Upper lobe of left lung (tissue), 6 donors: ENCODE measurements around the gene AFF3. TPM values are rescaled to one million over a fixed set of nuclear protein-coding genes. Genes with fewer than 3 reads are reported as not detected.

Source experiments
- ATAC-seq, 2 donors: fragments of 200-7000 bp; cut with Tn5 transposase; one replicate each; pipeline ENCODE4 v1.9.1; 2022; ENCODE audit warnings: mild to moderate bottlenecking in 2 of 2, moderate library complexity in 2 of 2; ENCODE audit not compliant: low FRiP score in 2 of 2
- DNase-seq, 2 donors: peaks; one replicate each; pipeline ENCODE4 v3.0.0-alpha.2; 2019 to 2020
- H3K27ac ChIP-seq, 4 donors: fragments of 200-600 bp; sonication (generic); one replicate each; pipeline ENCODE4 v1.5.1; 2016 to 2019
- H3K27me3 ChIP-seq, 4 donors: fragments of 200-600 bp; sonication (generic); one replicate each; pipeline ENCODE4 v1.5.1; 2017 to 2019
- H3K36me3 ChIP-seq, 4 donors: fragments of 200-600 bp; sonication (generic); one replicate each; pipeline ENCODE4 v1.5.1; 2016 to 2019
- H3K4me1 ChIP-seq, 4 donors: fragments of 200-600 bp; sonication (generic); one replicate each; pipeline ENCODE4 v1.5.1; 2018 to 2019
- H3K4me3 ChIP-seq, 4 donors: fragments of 200-600 bp; sonication (generic); one replicate each; pipeline ENCODE4 v1.5.1; 2017 to 2019; ENCODE audit warnings: mild to moderate bottlenecking in 2 of 4, moderate library complexity in 1 of 4
- H3K9me3 ChIP-seq, 4 donors: fragments of 200-600 bp; sonication (generic); one replicate each; pipeline ENCODE4 v1.5.1; 2018 to 2019
- CTCF ChIP-seq, 6 experiments: fragments of 450-650 bp in 4 of 6; fragments of 200-600 bp in 2 of 6; sonication (generic) in 2 of 6; IDR thresholded peaks; one replicate each; pipeline ENCODE4 v1.5.1; 2016 to 2019; ENCODE audit warnings: antibody characterized with exemption in 6 of 6
- EP300 ChIP-seq, 4 donors: sonication (generic); formaldehyde crosslinking; IDR thresholded peaks; one replicate each; pipeline ENCODE4 v1.5.1; 2017; ENCODE audit warnings: antibody characterized with exemption in 4 of 4, control low read depth in 2 of 4
- POLR2A ChIP-seq, 4 donors: fragments of 450-650 bp; IDR thresholded peaks; one replicate each; pipeline ENCODE4 v1.5.1; 2016 to 2017; ENCODE audit warnings: antibody characterized with exemption in 4 of 4, mild to moderate bottlenecking in 2 of 4
- POLR2AphosphoS5 ChIP-seq, 2 donors: sonication (generic); formaldehyde crosslinking; IDR thresholded peaks; one replicate each; pipeline ENCODE4 v1.5.1; 2017; ENCODE audit warnings: antibody characterized with exemption in 2 of 2
- WGBS, 2 donors: methylation state at CpG; one replicate each; pipeline ENCODE4 v1.1.5; 2017 to 2018; 5-methylcytosine and 5-hydroxymethylcytosine counted together
- total RNA-seq, 6 donors: library from RNA; depleted of rRNA in 4 of 6; stranded (reverse); fragments of >200 nt in 4 of 6; gene quantifications; one replicate each; pipeline versions ENCODE4 v1.1.0 to v1.2.1, GENCODE V29; 2016 to 2021
- donor health status: DM: no; HTN: no; CAD: no; lungs with moderate emphysema.
- donor health status: DM: no; HTN: yes; CAD: no; lungs with severe emphysema.

AFF3 gene
- total RNA-seq, 6 donors from 2014 or later, result 21.0 to 195 (median 47.9) TPM

GRCh38 chr2:100179806-100180205, 37.4 kb upstream of the AFF3 start:
- Histone ChIP-seq H3K9me3 (no peaks in the 10 kb centered on the region), H3K4me1 (peaks cover 0 to 15% (median 2%) of the 10 kb centered on the region in 4 donors), H3K4me3 (no peak overlapping the region), H3K27ac (no peak overlapping the region), H3K36me3 (no peaks in the 10 kb centered on the region), H3K27me3 (no peaks in the 10 kb centered on the region)
- no peak for DNase-seq
- TF ChIP-seq CTCF (IDR thresholded peaks at IDR 0.05) (no peak), POLR2A (IDR thresholded peaks at IDR 0.05) (no peak), EP300 (IDR thresholded peaks at IDR 0.05) (no peak), POLR2AphosphoS5 (IDR thresholded peaks at IDR 0.05) (no peak)
- ATAC-seq, result no peak
- WGBS, 2 donors, result 85 to 94% methylated on average over 2 of the region's 2 CpGs

- ATAC-seq, result no peak
These were observed 36.5 kb upstream of the AFF3 start for GRCh38 chr2:100178864-100179263.

GRCh38 chr2:100178085-100178788, 35.8 kb upstream of the AFF3 start:
- H3K27ac ChIP-seq, result no peak overlapping the region
- no peaks in the 10 kb centered on the region for H3K36me3 ChIP-seq
- peak in 3 of 6 experiments; percentile 9 to 43 (median 35) for TF ChIP-seq CTCF (IDR thresholded peaks at IDR 0.05)
- no peak for TF ChIP-seq POLR2AphosphoS5 (IDR thresholded peaks at IDR 0.05)
- no peak for TF ChIP-seq POLR2A (IDR thresholded peaks at IDR 0.05)
- H3K4me3 ChIP-seq, result no peak overlapping the region
- peak in 1 of 2 donors; percentile 43 for DNase-seq
- H3K4me1 ChIP-seq, result peaks cover 0 to 7% (median 0%) of the 10 kb centered on the region in 4 donors
- 68 to 72% methylated on average over 8 of the region's 8 CpGs for WGBS, 2 donors
- peak; percentile 7 to 12 for ATAC-seq
- H3K9me3 ChIP-seq, result no peaks in the 10 kb centered on the region
- H3K27me3 ChIP-seq, result no peaks in the 10 kb centered on the region

More at GRCh38 chr2:100178864-100179263, 36.5 kb upstream of the AFF3 start:
- Histone ChIP-seq H3K4me3 (no peak overlapping the region), H3K27me3 (no peaks in the 10 kb centered on the region), H3K4me1 (peaks cover 0 to 11% (median 0%) of the 10 kb centered on the region in 4 donors), H3K27ac (no peak overlapping the region), H3K9me3 (no peaks in the 10 kb centered on the region), H3K36me3 (no peaks in the 10 kb centered on the region)
- TF ChIP-seq EP300 (IDR thresholded peaks at IDR 0.05) (no peak), CTCF (IDR thresholded peaks at IDR 0.05) (no peak), POLR2A (IDR thresholded peaks at IDR 0.05) (no peak), POLR2AphosphoS5 (IDR thresholded peaks at IDR 0.05) (no peak)
- WGBS, 2 donors, result 82 to 93% methylated on average over 3 of the region's 3 CpGs
- no peak for DNase-seq

GRCh38 chr2:100176925-100177324, 34.5 kb upstream of the AFF3 start:
- H3K4me1 ChIP-seq, result no peaks in the 10 kb centered on the region
- H3K9me3 ChIP-seq, result no peaks in the 10 kb centered on the region
- no peak for ATAC-seq
- 95 to 96% methylated on average over 4 of the region's 4 CpGs for WGBS, 2 donors
- no peaks in the 10 kb centered on the region for H3K27me3 ChIP-seq
- no peak for DNase-seq
- H3K36me3 ChIP-seq, result no peaks in the 10 kb centered on the region
- no peak overlapping the region for H3K4me3 ChIP-seq
- H3K27ac ChIP-seq, result no peak overlapping the region
- TF ChIP-seq EP300 (IDR thresholded peaks at IDR 0.05) (no peak), POLR2AphosphoS5 (IDR thresholded peaks at IDR 0.05) (no peak), CTCF (IDR thresholded peaks at IDR 0.05) (no peak), POLR2A (IDR thresholded peaks at IDR 0.05) (no peak)

- Histone ChIP-seq H3K36me3 (no peaks in the 10 kb centered on the region), H3K9me3 (no peaks in the 10 kb centered on the region), H3K27me3 (no peaks in the 10 kb centered on the region), H3K4me3 (no peak overlapping the region), H3K4me1 (no peaks in the 10 kb centered on the region), H3K27ac (no peak overlapping the region)
- DNase-seq (no peak), ATAC-seq (no peak)
- WGBS, 2 donors, result 42 to 65% methylated on average over 6 of the region's 6 CpGs
- TF ChIP-seq CTCF (IDR thresholded peaks at IDR 0.05) (no peak), POLR2A (IDR thresholded peaks at IDR 0.05) (no peak), EP300 (IDR thresholded peaks at IDR 0.05) (no peak), POLR2AphosphoS5 (IDR thresholded peaks at IDR 0.05) (no peak)
These were observed 31.6 kb upstream of the AFF3 start for GRCh38 chr2:100174026-100174431.
